Mucosa of rectum (tissue), 2 donors: ENCODE measurements around the gene NMT1.

Experiments
- H3K27ac ChIP-seq, 2 donors: one replicate each; pipeline ENCODE4 v1.7.0; 2013; ENCODE audit warnings: inconsistent platforms in 2 of 2, low read depth in 2 of 2, low read length in 2 of 2
- H3K27me3 ChIP-seq, 2 donors: one replicate each; pipeline ENCODE4 v1.7.0; 2013; ENCODE audit warnings: low read length in 2 of 2; ENCODE audit not compliant: control insufficient read depth in 2 of 2, insufficient read depth in 2 of 2
- H3K36me3 ChIP-seq, 2 donors: one replicate each; pipeline ENCODE4 v1.7.0; 2013; ENCODE audit warnings: low read length in 2 of 2; ENCODE audit not compliant: control insufficient read depth in 2 of 2, insufficient read depth in 2 of 2
- H3K4me1 ChIP-seq, 2 donors: one replicate each; pipeline ENCODE4 v1.7.0; 2013; ENCODE audit warnings: low read length in 2 of 2, mild to moderate bottlenecking in 1 of 2; ENCODE audit not compliant: control insufficient read depth in 2 of 2, insufficient read depth in 2 of 2
- H3K4me3 ChIP-seq, 2 donors: one replicate each; pipeline ENCODE4 v1.7.0; 2013; ENCODE audit warnings: low read length in 2 of 2
- H3K9ac ChIP-seq, 2 donors: one replicate each; pipeline ENCODE4 v1.7.0; 2013; ENCODE audit warnings: low read length in 2 of 2, low read depth in 1 of 2, mild to moderate bottlenecking in 1 of 2
- H3K9me3 ChIP-seq, 2 donors: one replicate each; pipeline ENCODE4 v1.7.0; 2013; ENCODE audit warnings: low read length in 2 of 2; ENCODE audit not compliant: control insufficient read depth in 2 of 2
- donor health status: healthy.
- donor health status: Normal muscosa, but diverticular disease.

NMT1 gene

GRCh38 chr17:45102856-45103255, 41.7 kb downstream of the NMT1 start:
- Histone ChIP-seq H3K27me3 (no peaks in the 10 kb centered on the region), H3K9me3 (no peaks in the 10 kb centered on the region), H3K27ac (no peak overlapping the region), H3K4me3 (no peak overlapping the region), H3K4me1 (peaks cover 2 to 5% of the 10 kb centered on the region in 2 donors), H3K9ac (no peak overlapping the region), H3K36me3 (peaks cover 56 to 76% of the 10 kb centered on the region in 2 donors)

- no peak overlapping the region for H3K4me3 ChIP-seq
- H3K27ac ChIP-seq: no peak overlapping the region
- H3K9me3 ChIP-seq: no peaks in the 10 kb centered on the region
- H3K4me1 ChIP-seq: peaks cover 2 to 5% of the 10 kb centered on the region in 2 donors
- H3K36me3 ChIP-seq: peaks cover 52 to 76% of the 10 kb centered on the region in 2 donors
- no peaks in the 10 kb centered on the region for H3K27me3 ChIP-seq
- no peak overlapping the region for H3K9ac ChIP-seq
Measured at GRCh38 chr17:45103269-45103795, 42.2 kb downstream of the NMT1 start.

- Histone ChIP-seq H3K36me3 (peaks cover 47 to 79% of the 10 kb centered on the region in 2 donors), H3K4me3 (no peak overlapping the region), H3K4me1 (peaks cover 0 to under 1% of the 10 kb centered on the region in 2 donors), H3K9me3 (no peaks in the 10 kb centered on the region), H3K27ac (no peak overlapping the region), H3K27me3 (no peaks in the 10 kb centered on the region), H3K9ac (no peak overlapping the region)
Measured at GRCh38 chr17:45104029-45104428, 42.9 kb downstream of the NMT1 start.

GRCh38 chr17:45104497-45104896, 43.4 kb downstream of the NMT1 start:
- peaks cover 47 to 79% of the 10 kb centered on the region in 2 donors for H3K36me3 ChIP-seq
- H3K4me1 ChIP-seq: no peaks in the 10 kb centered on the region
- H3K27ac ChIP-seq: no peak overlapping the region
- no peaks in the 10 kb centered on the region for H3K9me3 ChIP-seq
- no peak overlapping the region for H3K9ac ChIP-seq
- no peak overlapping the region for H3K4me3 ChIP-seq
- no peaks in the 10 kb centered on the region for H3K27me3 ChIP-seq

GRCh38 chr17:45104907-45105624, 43.9 kb downstream of the NMT1 start:
- no peaks in the 10 kb centered on the region for H3K4me1 ChIP-seq
- H3K4me3 ChIP-seq: no peak overlapping the region
- H3K36me3 ChIP-seq: peaks cover 47 to 74% of the 10 kb centered on the region in 2 donors
- no peak overlapping the region for H3K27ac ChIP-seq
- H3K9me3 ChIP-seq: no peaks in the 10 kb centered on the region
- H3K27me3 ChIP-seq: no peaks in the 10 kb centered on the region
- no peak overlapping the region for H3K9ac ChIP-seq

- Histone ChIP-seq H3K9me3 (no peaks in the 10 kb centered on the region), H3K36me3 (peaks cover 47 to 74% of the 10 kb centered on the region in 2 donors), H3K27me3 (no peaks in the 10 kb centered on the region), H3K27ac (no peak overlapping the region), H3K4me3 (no peak overlapping the region), H3K9ac (no peak overlapping the region), H3K4me1 (peaks cover 0 to under 1% of the 10 kb centered on the region in 2 donors)
Measured at GRCh38 chr17:45106096-45106495, 45.0 kb downstream of the NMT1 start.

GRCh38 chr17:45106582-45106981, 45.5 kb downstream of the NMT1 start:
- Histone ChIP-seq H3K27ac (no peak overlapping the region), H3K4me1 (peaks cover 0 to 3% of the 10 kb centered on the region in 2 donors), H3K4me3 (no peak overlapping the region), H3K27me3 (no peaks in the 10 kb centered on the region), H3K9ac (no peak overlapping the region), H3K36me3 (peaks cover 45 to 72% of the 10 kb centered on the region in 2 donors), H3K9me3 (no peaks in the 10 kb centered on the region)

GRCh38 chr17:45107293-45108010, 46.3 kb downstream of the NMT1 start:
- Histone ChIP-seq H3K9ac (no peak overlapping the region), H3K4me3 (no peak overlapping the region), H3K9me3 (no peaks in the 10 kb centered on the region), H3K27me3 (no peaks in the 10 kb centered on the region), H3K4me1 (peaks cover 0 to 3% of the 10 kb centered on the region in 2 donors), H3K36me3 (peaks cover 39 to 64% of the 10 kb centered on the region in 2 donors), H3K27ac (no peak overlapping the region)

GRCh38 chr17:45108051-45108450, 46.9 kb downstream of the NMT1 start:
- Histone ChIP-seq H3K4me3 (no peak overlapping the region), H3K36me3 (peaks cover 38 to 63% of the 10 kb centered on the region in 2 donors), H3K4me1 (peaks cover 0 to 3% of the 10 kb centered on the region in 2 donors), H3K27ac (no peak overlapping the region), H3K9ac (no peak overlapping the region), H3K9me3 (no peaks in the 10 kb centered on the region), H3K27me3 (no peaks in the 10 kb centered on the region)
